Measurements from ENCODE around the gene GRK3. TPM values are rescaled to one million over a fixed set of nuclear protein-coding genes. Genes with fewer than 3 reads are reported as not detected.

Gene GRK3
- total and polyA plus RNA-seq, 12 donors = 0.97 to 9.0 (median 5.2) TPM

GRCh38 chr22:25680956-25681355 is 116.5 kb downstream of the GRK3 start:
- Histone ChIP-seq H3K9me3 (no peaks in the 10 kb centered on the region), H3K36me3 (peaks cover 0 to 6% (median 0%) of the 10 kb centered on the region in 9 donors), H3K27ac (no peak overlapping the region), H3K4me1 (peaks cover 0 to 8% (median 0%) of the 10 kb centered on the region in 9 donors), H3K27me3 (no peaks in the 10 kb centered on the region), H3K4me3 (no peak overlapping the region)
- peak in 3 of 8 donors; percentile 28 to 48 (median 38) for ATAC-seq
- DNase-seq = no peak
- TF ChIP-seq CTCF (IDR thresholded peaks at IDR 0.05) = no peak
- intact Hi-C loops (cut with DNase I) = loop anchor here in 1 of 10 donors (10.0 kb wide), 1 partner anchor 56 kb away; no protein-coding TSS in a partner anchor
- 88 to 91% methylated on average over 6 of the region's 6 CpGs for WGBS, 2 donors

- 85 to 89% methylated on average over 3 of the region's 3 CpGs for WGBS, 2 donors
- TF ChIP-seq CTCF (IDR thresholded peaks at IDR 0.05) = no peak
- intact Hi-C loops (cut with DNase I) = loop anchor here in 1 of 10 donors (10.0 kb wide), 1 partner anchor 57 kb away; no protein-coding TSS in a partner anchor
- H3K9me3 ChIP-seq = no peaks in the 10 kb centered on the region
- DNase-seq = no peak
- no peak for ATAC-seq
- H3K4me1 ChIP-seq = peaks cover 0 to 8% (median 0%) of the 10 kb centered on the region in 9 donors
- peaks cover 0 to 6% (median 0%) of the 10 kb centered on the region in 9 donors for H3K36me3 ChIP-seq
- no peaks in the 10 kb centered on the region for H3K27me3 ChIP-seq
- no peak overlapping the region for H3K27ac ChIP-seq
- no peak overlapping the region for H3K4me3 ChIP-seq
Measured at GRCh38 chr22:25682109-25682508, 117.6 kb downstream of the GRK3 start.

- WGBS, 2 donors = 97 to 98% methylated on average over 5 of the region's 5 CpGs
- Histone ChIP-seq H3K4me1 (peaks cover 0 to 11% (median 0%) of the 10 kb centered on the region in 9 donors), H3K9me3 (no peaks in the 10 kb centered on the region), H3K27me3 (no peaks in the 10 kb centered on the region), H3K4me3 (no peak overlapping the region), H3K27ac (no peak overlapping the region), H3K36me3 (peaks cover 0 to 44% (median 0%) of the 10 kb centered on the region in 9 donors)
- intact Hi-C loops (cut with DNase I) = loop anchor here in 2 of 10 donors (5.0 to 10.0 kb wide), 2 partner anchors 64 to 141 kb away; no protein-coding TSS in a partner anchor
- no peak for TF ChIP-seq CTCF (IDR thresholded peaks at IDR 0.05)
- ATAC-seq (no peak), DNase-seq (no peak)
Measured at GRCh38 chr22:25688627-25689026, 124.2 kb downstream of the GRK3 start.

- Histone ChIP-seq H3K4me3 (no peak overlapping the region), H3K27ac (no peak overlapping the region), H3K27me3 (no peaks in the 10 kb centered on the region), H3K9me3 (no peaks in the 10 kb centered on the region), H3K36me3 (peaks cover 0 to 44% (median 0%) of the 10 kb centered on the region in 9 donors), H3K4me1 (peaks cover 0 to 11% (median 0%) of the 10 kb centered on the region in 9 donors)
- 91 to 97% methylated on average over 2 of the region's 2 CpGs for WGBS, 2 donors
- TF ChIP-seq CTCF (IDR thresholded peaks at IDR 0.05) = no peak
- ATAC-seq (no peak), DNase-seq (no peak)
- intact Hi-C loops (cut with DNase I) = loop anchor here in 5 of 10 donors (5.0 to 10.0 kb wide), 6 partner anchors 65 to 222 kb away; partner anchors contain the start of gene GRK3 (in 1 of the 5)
Measured at GRCh38 chr22:25689631-25690030, 125.2 kb downstream of the GRK3 start.
